ENCODE measurements around the gene DMD.

DMD gene

DNA sequence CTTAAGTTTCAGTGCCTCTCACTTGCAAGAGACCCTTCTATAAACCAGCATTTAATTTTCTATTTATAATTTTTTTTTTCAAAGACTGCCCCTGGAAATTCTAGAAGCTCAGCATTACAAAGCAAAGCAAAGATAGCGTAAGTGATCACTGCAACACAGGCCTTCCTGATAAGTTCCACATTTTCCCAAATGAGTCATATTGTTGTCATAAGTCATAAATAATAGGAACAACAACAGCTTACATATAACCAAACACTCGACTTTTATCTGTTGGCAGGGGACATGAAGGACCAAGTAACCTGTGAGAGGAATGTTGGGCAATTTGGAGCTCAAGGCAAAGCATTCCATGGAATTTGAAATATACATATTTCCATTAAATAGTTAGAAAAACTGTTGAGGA is 815.5 kb downstream of the DMD start:
- no peak for DNase-seq
- no peak overlapping the region for H3K4me2 ChIP-seq (ENCODE audit: low read depth, low read length)
- no peaks in the 10 kb centered on the region for H3K9me3 ChIP-seq (replicated peaks; ENCODE audit: insufficient read depth, low read length)
- no peak overlapping the region for H2AFZ ChIP-seq (ENCODE audit: low read length)
- no peak overlapping the region for H3K27ac ChIP-seq (ENCODE audit: low read length)
- no peaks in the 10 kb centered on the region for H3K36me3 ChIP-seq (replicated peaks; ENCODE audit: insufficient read depth, low read length)
- H4K20me1 ChIP-seq (ENCODE audit: insufficient read depth, low read length) = no peaks in the 10 kb centered on the region
- no peak overlapping the region for H3K9ac ChIP-seq (ENCODE audit: low read length)
- H3K79me2 ChIP-seq (ENCODE audit: low read length) = no peaks in the 10 kb centered on the region
- H3K4me3 ChIP-seq (ENCODE audit: low read length) = no peak overlapping the region
- H3F3A ChIP-seq (ENCODE audit: insufficient read depth, low read length) = no peaks in the 10 kb centered on the region
- TF ChIP-seq EZH2 (optimal IDR thresholded peaks at IDR 0.05; ENCODE audit: low read depth, low read length) (no peak), EZH2phosphoT487 (IDR thresholded peaks at IDR 0.05; ENCODE audit: low read length) (no peak)
- TF ChIP-seq, protein P1, sequence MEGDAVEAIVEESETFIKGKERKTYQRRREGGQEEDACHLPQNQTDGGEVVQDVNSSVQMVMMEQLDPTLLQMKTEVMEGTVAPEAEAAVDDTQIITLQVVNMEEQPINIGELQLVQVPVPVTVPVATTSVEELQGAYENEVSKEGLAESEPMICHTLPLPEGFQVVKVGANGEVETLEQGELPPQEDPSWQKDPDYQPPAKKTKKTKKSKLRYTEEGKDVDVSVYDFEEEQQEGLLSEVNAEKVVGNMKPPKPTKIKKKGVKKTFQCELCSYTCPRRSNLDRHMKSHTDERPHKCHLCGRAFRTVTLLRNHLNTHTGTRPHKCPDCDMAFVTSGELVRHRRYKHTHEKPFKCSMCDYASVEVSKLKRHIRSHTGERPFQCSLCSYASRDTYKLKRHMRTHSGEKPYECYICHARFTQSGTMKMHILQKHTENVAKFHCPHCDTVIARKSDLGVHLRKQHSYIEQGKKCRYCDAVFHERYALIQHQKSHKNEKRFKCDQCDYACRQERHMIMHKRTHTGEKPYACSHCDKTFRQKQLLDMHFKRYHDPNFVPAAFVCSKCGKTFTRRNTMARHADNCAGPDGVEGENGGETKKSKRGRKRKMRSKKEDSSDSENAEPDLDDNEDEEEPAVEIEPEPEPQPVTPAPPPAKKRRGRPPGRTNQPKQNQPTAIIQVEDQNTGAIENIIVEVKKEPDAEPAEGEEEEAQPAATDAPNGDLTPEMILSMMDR (IDR thresholded peaks at IDR 0.05; ENCODE audit: low read length) = no peak
- H3K9me2 ChIP-seq (replicated peaks; ENCODE audit: insufficient read depth, low read length) = no peaks in the 10 kb centered on the region
- no peaks in the 10 kb centered on the region for H3K4me1 ChIP-seq (ENCODE audit: low read length)
- no peaks in the 10 kb centered on the region for H3K27me3 ChIP-seq (replicated peaks; ENCODE audit: insufficient read depth, low read length)

DNA sequence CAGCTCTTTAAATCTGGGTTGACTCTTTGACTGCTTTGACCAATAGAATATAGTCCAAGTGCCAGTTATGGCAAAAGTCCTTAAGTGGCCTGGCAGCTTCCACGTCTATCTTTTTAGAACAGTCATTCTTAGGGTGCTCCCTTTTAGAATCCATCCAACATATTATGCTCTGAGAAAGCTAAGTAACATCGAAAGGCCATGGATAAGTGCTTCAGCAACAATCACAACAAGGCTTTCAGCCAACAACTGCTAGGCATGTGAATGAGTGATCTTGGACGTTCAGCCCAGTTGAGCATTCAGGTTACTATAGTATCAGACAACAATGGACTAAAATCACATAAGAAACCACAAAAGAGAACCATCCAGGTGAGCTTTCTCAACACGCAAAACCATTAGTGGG is 818.7 kb downstream of the DMD start:
- H3K4me1 ChIP-seq (ENCODE audit: low read length) = no peaks in the 10 kb centered on the region

DNA sequence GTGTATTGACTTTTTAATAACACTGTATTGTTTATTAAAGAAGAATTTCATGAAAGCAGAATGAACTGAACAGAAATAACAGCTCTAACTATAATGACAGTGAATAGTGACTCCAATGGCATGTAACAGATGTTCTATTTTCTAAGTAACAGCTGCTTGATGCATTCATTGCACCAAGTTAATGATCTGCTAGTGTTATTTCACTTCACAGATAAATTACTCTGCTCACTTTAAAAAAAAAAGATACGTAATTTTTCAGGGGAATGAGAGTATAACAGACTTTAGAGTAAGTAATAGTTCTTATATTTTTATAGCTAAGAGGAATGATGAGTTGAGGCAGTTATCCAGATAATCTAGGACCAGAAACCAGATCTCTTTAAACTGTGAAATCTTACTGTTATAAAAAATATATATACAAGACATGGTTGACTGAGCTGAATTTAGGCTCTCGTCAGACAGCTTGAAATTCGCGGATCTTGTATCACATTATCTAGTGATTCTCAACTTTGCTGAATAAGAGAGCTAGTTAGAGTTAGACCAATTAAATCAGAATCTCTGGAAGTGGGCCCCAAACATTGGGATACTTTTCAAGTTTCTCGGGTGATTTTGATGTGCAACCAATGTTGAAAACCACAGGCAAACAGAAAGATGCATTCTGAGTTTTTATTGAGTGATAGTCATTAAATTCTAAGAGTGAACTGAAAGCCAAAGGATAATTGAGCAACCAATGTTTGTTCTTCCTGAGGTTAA is 840.7 kb downstream of the DMD start:
- TF ChIP-seq EZH2phosphoT487 (IDR thresholded peaks at IDR 0.05; ENCODE audit: low read length) = no peak
- TF ChIP-seq EZH2 (optimal IDR thresholded peaks at IDR 0.05; ENCODE audit: low read depth, low read length) = no peak
- TF ChIP-seq, protein P1 (IDR thresholded peaks at IDR 0.05; ENCODE audit: low read length) = no peak
- DNase-seq = no peak

More for the DNA sequence above, 818.7 kb downstream of the DMD start:
- no peaks in the 10 kb centered on the region for H4K20me1 ChIP-seq (ENCODE audit: insufficient read depth, low read length)
- TF ChIP-seq, protein P1 (IDR thresholded peaks at IDR 0.05; ENCODE audit: low read length) = no peak
- TF ChIP-seq EZH2 (optimal IDR thresholded peaks at IDR 0.05; ENCODE audit: low read depth, low read length) = no peak
- TF ChIP-seq EZH2phosphoT487 (IDR thresholded peaks at IDR 0.05; ENCODE audit: low read length) = no peak
- H3K9ac ChIP-seq (ENCODE audit: low read length) = no peak overlapping the region
- no peak overlapping the region for H3K4me2 ChIP-seq (ENCODE audit: low read depth, low read length)
- no peaks in the 10 kb centered on the region for H3K9me2 ChIP-seq (replicated peaks; ENCODE audit: insufficient read depth, low read length)
- no peak for DNase-seq
- no peak overlapping the region for H2AFZ ChIP-seq (ENCODE audit: low read length)
- H3F3A ChIP-seq (ENCODE audit: insufficient read depth, low read length) = no peaks in the 10 kb centered on the region
- H3K9me3 ChIP-seq (replicated peaks; ENCODE audit: insufficient read depth, low read length) = no peaks in the 10 kb centered on the region
- H3K27ac ChIP-seq (ENCODE audit: low read length) = no peak overlapping the region
- no peaks in the 10 kb centered on the region for H3K36me3 ChIP-seq (replicated peaks; ENCODE audit: insufficient read depth, low read length)
- H3K79me2 ChIP-seq (ENCODE audit: low read length) = no peaks in the 10 kb centered on the region
- H3K27me3 ChIP-seq (replicated peaks; ENCODE audit: insufficient read depth, low read length) = no peaks in the 10 kb centered on the region
- no peak overlapping the region for H3K4me3 ChIP-seq (ENCODE audit: low read length)

More for the DNA sequence above, 840.7 kb downstream of the DMD start:
- Histone ChIP-seq H3K27me3 (replicated peaks; ENCODE audit: insufficient read depth, low read length) (no peaks in the 10 kb centered on the region), H3K9ac (ENCODE audit: low read length) (no peak overlapping the region), H2AFZ (ENCODE audit: low read length) (no peak overlapping the region), H3F3A (ENCODE audit: insufficient read depth, low read length) (no peaks in the 10 kb centered on the region), H3K27ac (ENCODE audit: low read length) (no peak overlapping the region), H3K4me3 (ENCODE audit: low read length) (no peak overlapping the region), H3K36me3 (replicated peaks; ENCODE audit: insufficient read depth, low read length) (no peaks in the 10 kb centered on the region), H3K4me1 (ENCODE audit: low read length) (no peaks in the 10 kb centered on the region), H3K9me3 (replicated peaks; ENCODE audit: insufficient read depth, low read length) (no peaks in the 10 kb centered on the region), H3K4me2 (ENCODE audit: low read depth, low read length) (no peak overlapping the region), H3K9me2 (replicated peaks; ENCODE audit: insufficient read depth, low read length) (no peaks in the 10 kb centered on the region), H3K79me2 (ENCODE audit: low read length) (no peaks in the 10 kb centered on the region), H4K20me1 (ENCODE audit: insufficient read depth, low read length) (no peaks in the 10 kb centered on the region)

Data from MM.1S (cell line).